Measurements from ENCODE around the gene IRF2BPL. TPM values are rescaled to one million over a fixed set of nuclear protein-coding genes. Genes with fewer than 3 reads are reported as not detected.
A peak's percentile ranks its signal among the peaks of the same experiment; 100 is the strongest.
"Not testable (repeated sequence)": the region's sequence is repeated elsewhere in the genome, so short reads cannot be mapped to it uniquely, and the experiment has no call there.

IRF2BPL gene
- total RNA-seq, 2 donors from 2014 or later = 42.0 to 51.1 TPM

GRCh38 chr14:77023001-77023996, 5.2 kb downstream of the IRF2BPL start:
- H3K4me3 ChIP-seq = peak overlapping the region in 1 of 2 donors; percentile 35
- DNase-seq (ENCODE audit: low spot score) = no peak
- H3K9me3 ChIP-seq = no peaks in the 10 kb centered on the region
- TF ChIP-seq, protein P1, sequence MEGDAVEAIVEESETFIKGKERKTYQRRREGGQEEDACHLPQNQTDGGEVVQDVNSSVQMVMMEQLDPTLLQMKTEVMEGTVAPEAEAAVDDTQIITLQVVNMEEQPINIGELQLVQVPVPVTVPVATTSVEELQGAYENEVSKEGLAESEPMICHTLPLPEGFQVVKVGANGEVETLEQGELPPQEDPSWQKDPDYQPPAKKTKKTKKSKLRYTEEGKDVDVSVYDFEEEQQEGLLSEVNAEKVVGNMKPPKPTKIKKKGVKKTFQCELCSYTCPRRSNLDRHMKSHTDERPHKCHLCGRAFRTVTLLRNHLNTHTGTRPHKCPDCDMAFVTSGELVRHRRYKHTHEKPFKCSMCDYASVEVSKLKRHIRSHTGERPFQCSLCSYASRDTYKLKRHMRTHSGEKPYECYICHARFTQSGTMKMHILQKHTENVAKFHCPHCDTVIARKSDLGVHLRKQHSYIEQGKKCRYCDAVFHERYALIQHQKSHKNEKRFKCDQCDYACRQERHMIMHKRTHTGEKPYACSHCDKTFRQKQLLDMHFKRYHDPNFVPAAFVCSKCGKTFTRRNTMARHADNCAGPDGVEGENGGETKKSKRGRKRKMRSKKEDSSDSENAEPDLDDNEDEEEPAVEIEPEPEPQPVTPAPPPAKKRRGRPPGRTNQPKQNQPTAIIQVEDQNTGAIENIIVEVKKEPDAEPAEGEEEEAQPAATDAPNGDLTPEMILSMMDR (IDR thresholded peaks at IDR 0.05) = peak in 1 of 2 donors; percentile 29
- H3K4me1 ChIP-seq = peaks cover 0 to 43% of the 10 kb centered on the region in 2 donors
- H3K36me3 ChIP-seq = peaks cover 15% of the 10 kb centered on the region
- H3K27ac ChIP-seq = peak overlapping the region; percentile 99 to 100
- H3K27me3 ChIP-seq = no peaks in the 10 kb centered on the region

DNA sequence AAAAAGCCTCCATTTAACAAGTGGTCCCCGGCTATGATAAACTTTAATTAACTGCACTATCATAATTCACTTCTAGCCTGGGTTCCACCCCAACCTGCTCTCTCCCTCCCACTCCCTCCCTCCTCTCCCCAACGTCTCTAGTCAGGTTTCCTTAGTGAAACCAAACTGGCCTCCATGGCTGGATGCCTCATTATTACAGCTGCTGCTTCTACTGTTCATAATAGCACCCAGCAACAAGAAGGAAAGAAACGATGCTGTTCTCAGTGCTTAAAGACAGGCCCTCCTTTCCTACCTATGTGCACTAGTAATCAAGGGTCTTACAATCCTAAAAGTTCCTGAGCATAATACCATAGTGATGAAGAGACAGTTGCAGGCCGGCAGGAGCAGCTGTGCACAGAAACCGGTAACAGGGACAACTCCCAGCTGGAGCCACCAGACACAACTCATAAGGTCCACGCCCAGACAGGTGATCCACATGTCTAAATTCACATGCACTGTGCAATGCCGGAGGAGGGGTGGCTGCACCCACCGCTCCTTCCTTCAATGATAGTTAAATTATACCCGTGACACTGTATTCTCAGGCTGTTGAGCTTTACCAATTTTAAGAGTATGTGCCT, 6.2 kb downstream of the IRF2BPL start:
- no peak for DNase-seq (ENCODE audit: low spot score)
- Histone ChIP-seq H3K27me3 (no peaks in the 10 kb centered on the region), H3K27ac (peak overlapping the region; percentile 99 to 100), H3K4me1 (peaks cover 0 to 43% of the 10 kb centered on the region in 2 donors), H3K4me3 (no peak overlapping the region), H3K36me3 (peaks cover 15% of the 10 kb centered on the region), H3K9me3 (no peaks in the 10 kb centered on the region)
- TF ChIP-seq, protein P1 (IDR thresholded peaks at IDR 0.05) = no peak

DNA sequence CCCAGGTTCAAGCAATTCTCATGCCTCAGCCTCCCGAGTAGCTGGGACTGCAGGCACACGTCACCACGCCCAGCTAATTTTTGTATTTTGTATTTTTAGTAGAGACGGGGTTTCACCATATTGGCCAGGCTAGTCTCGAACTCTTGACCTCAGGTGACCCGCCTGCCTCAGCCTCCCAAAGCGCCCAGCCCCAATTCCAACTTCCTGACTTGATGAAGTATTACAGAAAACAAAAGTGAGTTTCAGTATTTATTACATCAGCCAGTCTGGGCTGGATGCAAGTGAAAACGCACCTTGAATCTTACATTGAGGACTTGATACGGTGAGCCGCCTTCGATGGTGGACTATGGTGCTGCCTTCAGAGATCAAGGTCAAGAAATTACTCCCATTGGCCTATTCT, 7.1 kb downstream of the IRF2BPL start:
- not testable (repeated sequence) for H3K27me3 ChIP-seq; H3K9me3 ChIP-seq; H3K4me3 ChIP-seq; DNase-seq (ENCODE audit: low spot score)
- Histone ChIP-seq H3K36me3 (peaks cover 15% of the 10 kb centered on the region), H3K27ac (peak overlapping the region; percentile 99 to 100), H3K4me1 (peaks cover 0 to 42% of the 10 kb centered on the region in 2 donors)

DNA sequence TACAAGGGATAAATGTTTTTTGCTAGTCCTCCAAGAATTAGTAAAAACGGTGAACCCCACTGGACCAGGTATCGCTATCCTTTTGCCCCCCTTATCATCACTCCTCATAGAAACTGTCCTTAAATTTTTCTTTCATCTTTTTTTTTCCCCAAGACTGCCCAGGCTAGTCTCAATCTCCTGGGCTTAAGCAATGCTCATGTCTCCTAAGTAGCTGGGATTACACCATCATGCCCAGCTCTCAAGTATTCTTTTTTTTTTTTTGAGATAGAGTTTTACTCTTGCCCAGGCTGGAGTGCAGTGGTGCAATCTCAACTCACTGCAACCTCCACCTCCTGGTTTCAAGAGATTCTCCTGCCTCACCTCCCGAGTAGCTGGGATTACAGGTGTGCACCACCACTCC, 9.7 kb downstream of the IRF2BPL start:
- TF ChIP-seq, protein P1 (IDR thresholded peaks at IDR 0.05) = no peak
- DNase-seq (ENCODE audit: low spot score) = no peak
- Histone ChIP-seq H3K4me3 (no peak overlapping the region), H3K27ac (no peak overlapping the region), H3K4me1 (peaks cover 0 to 28% of the 10 kb centered on the region in 2 donors), H3K27me3 (no peaks in the 10 kb centered on the region), H3K9me3 (no peaks in the 10 kb centered on the region), H3K36me3 (no peaks in the 10 kb centered on the region)

GRCh38 chr14:77017666-77018065, 10.8 kb downstream of the IRF2BPL start:
- H3K4me3 ChIP-seq = no peak overlapping the region
- no peak for DNase-seq (ENCODE audit: low spot score)
- H3K36me3 ChIP-seq = no peaks in the 10 kb centered on the region
- TF ChIP-seq, protein P1 (IDR thresholded peaks at IDR 0.05) = no peak
- no peaks in the 10 kb centered on the region for H3K27me3 ChIP-seq
- peaks cover 0 to 20% of the 10 kb centered on the region in 2 donors for H3K4me1 ChIP-seq
- no peaks in the 10 kb centered on the region for H3K9me3 ChIP-seq
- H3K27ac ChIP-seq = no peak overlapping the region

- no peak for DNase-seq (ENCODE audit: low spot score)
- Histone ChIP-seq H3K4me3 (no peak overlapping the region), H3K36me3 (no peaks in the 10 kb centered on the region), H3K27me3 (no peaks in the 10 kb centered on the region), H3K4me1 (peaks cover 0 to 14% of the 10 kb centered on the region in 2 donors), H3K9me3 (no peaks in the 10 kb centered on the region), H3K27ac (peak overlapping the region; percentile 64 to 74)
- TF ChIP-seq, protein P1 (IDR thresholded peaks at IDR 0.05) = no peak
Observed at GRCh38 chr14:77014734-77015133, 13.8 kb downstream of the IRF2BPL start.

Data from right atrium auricular region (tissue), 2 donors.